Measurements from ENCODE around the gene ZNRF2.

Gene ZNRF2

DNA sequence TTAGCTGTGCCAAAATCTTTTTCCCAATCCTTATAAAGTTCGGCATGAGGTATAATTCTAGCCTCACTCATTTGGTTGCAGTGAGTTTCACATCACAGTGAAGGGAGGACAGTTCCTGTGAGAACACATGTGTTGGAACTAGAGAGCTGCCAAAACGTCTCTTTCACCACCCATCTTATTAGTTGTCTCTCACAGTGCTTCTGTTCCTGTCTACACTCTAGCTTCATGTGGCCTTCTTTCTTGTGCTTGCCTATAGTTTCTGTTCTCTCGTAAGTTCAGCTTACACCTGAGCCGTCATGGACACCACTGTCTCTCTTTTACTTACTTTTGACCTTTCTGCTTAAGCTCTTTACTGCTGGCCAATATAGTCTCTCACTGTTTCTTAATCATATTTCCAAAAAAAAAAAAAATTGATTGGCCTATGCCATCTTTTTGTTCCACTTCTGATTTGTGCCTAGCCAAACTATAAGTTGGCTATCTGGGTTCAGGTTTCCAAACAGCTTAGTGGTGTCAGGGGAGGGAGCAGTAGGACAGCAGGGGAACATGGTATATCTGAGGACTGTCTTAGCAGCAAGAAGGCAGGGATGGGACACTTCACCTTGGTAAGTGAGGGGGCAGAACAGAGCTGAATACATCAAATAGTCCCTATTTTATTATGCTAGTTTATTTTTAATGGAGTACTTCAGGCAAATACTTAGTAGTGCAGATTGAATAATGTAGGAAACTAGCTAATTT lies 38.0 kb downstream of the ZNRF2 start:
- DNase-seq (ENCODE audit: low spot score), result peak; percentile 37

DNA sequence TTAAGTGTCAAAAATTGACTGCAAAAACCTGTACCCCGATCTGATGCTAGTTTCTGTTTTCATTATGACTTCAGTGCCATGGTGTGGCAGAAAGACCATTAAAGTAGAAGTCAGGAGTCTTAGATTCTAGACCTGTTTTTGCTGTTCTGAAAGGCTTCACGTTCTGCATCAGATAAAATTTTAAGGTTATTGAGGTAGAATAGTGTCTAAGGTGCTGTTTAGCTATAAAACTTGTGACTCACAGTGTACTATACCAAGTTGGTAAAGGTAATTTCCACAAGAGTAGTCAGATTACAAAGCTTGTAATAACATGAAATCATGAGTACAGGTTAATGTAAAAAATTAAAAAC lies 38.6 kb downstream of the ZNRF2 start:
- DNase-seq (ENCODE audit: low spot score), result peak; percentile 60

DNA sequence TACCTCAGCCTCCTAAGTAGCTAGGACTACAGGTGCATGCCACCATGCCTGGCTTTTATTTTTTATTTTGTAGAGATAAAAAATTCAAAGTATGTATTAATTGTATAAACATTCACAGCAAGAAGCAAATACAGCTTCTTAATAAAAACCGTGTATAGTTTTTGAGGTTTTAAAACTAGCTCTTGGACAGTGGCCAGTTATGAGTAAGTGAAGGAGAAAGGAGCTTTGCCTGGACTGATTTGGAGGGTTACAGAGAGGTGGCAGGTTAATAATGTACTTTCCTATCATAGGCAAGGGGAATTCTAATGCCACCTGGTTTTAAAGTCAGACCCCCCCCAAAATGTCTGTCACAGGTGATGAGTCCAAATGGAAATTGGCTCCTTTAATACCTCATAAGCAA lies 43.4 kb downstream of the ZNRF2 start:
- DNase-seq (ENCODE audit: low spot score), result no peak

DNA sequence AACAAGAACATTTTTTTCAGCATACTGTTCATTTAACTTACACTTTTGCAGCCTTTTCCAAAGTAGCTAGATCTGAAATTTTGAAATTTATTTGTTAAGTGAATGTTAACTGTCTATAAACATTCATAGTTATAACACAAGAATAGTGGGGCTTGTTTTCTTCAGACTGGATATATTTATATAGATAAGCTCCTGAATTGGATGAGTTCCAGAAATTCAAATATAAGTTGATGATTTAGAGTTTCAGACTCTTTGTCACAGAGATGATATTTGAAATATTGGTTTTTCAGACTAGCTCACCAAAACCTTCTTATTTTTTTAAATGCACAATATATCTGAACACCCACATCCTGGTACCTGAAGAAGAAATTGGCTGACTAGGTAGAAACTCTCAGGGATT lies 44.0 kb downstream of the ZNRF2 start:
- DNase-seq (ENCODE audit: low spot score), result no peak

DNA sequence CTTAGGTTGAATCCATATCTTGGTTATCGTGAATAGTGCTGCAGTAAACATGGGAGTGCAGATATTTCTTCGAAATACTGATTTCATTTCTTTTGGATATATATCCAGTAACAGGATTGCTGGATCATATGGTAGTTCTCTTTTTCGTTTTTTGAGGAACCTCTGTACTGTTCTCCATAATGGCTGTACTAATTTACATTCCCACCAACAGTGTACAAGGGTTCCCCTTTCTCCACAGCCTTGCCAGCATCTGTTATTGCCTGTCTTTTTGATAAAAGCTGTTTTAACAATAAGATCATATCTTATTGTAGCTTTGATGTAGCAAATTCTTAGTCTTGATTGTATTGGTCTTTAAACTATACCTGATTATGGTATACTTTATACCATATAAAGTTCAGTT lies 45.3 kb downstream of the ZNRF2 start:
- DNase-seq (ENCODE audit: low spot score), result no peak

DNA sequence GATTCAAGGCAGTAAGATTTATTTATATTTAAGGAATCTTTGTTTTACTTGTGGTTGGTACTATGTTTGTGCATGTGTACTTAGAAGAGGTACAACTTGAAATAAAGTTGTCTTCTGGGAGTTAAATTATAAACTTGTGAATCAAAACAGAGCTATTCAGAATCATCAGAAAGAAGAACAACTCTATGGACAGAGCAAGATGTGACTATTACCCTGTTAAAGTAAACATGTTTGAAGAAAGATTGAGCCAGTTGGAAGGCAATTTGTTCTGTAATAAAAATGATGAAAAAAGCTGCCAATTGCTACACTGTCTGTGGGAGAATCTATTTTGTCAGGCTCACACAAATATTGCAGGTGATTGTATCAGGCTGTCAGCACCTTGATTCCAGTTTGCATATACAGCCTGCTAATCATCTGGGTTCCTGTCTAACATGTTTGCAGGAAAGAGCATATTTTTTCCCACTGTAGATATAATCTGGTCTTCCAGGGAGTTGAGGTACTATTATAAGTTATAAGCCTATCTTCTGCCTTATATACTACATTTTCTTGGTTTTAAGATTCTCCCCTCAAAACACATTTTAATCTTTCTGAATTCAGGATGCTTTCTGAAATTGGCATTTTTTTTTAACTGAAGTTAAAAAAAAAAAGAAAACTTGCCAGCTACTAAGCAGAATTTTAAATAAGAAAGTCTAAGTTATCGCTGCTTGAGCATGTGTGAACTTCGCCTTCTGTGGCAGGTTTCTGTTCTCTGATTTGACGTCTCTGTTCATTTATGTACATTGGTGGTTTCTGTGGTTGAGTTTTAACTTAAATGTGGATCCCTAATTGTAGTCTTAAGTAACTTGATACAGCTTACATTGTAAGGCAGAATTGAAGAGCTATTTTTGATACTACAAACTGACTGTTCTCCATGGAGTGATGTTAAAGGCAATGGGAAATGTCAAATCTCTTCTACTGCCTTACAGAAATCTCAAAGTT lies 46.0 kb downstream of the ZNRF2 start:
- peak; percentile 52 for DNase-seq (ENCODE audit: low spot score)

- no peak for DNase-seq (ENCODE audit: low spot score)
These were observed 46.9 kb downstream of the ZNRF2 start for GRCh38 chr7:30331338-30331737.

DNA sequence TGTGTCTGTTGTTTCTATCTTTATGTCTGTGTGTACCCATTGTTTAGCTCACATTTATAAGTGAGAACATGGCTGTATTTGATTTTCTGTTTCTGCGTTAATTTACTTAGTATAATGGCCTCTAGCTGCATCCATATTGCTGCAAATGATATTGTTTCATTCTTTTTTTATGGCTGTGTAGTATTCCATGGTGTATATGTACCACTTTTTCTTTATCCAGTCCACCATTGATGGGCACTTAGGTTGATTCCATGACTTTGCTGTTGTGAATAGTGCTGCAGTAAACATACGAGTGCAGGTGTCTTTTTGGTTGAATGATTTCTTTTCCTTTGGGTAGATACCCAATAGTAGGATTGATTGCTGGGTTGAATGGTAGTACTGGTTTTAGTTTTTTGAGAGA lies 48.2 kb downstream of the ZNRF2 start:
- DNase-seq (ENCODE audit: low spot score), result no peak

GRCh38 chr7:30335763-30336487 lies 51.5 kb downstream of the ZNRF2 start:
- no peak for DNase-seq (ENCODE audit: low spot score)

- DNase-seq (ENCODE audit: low spot score), result no peak
These were observed 60.1 kb downstream of the ZNRF2 start for GRCh38 chr7:30344513-30344912.

DNA sequence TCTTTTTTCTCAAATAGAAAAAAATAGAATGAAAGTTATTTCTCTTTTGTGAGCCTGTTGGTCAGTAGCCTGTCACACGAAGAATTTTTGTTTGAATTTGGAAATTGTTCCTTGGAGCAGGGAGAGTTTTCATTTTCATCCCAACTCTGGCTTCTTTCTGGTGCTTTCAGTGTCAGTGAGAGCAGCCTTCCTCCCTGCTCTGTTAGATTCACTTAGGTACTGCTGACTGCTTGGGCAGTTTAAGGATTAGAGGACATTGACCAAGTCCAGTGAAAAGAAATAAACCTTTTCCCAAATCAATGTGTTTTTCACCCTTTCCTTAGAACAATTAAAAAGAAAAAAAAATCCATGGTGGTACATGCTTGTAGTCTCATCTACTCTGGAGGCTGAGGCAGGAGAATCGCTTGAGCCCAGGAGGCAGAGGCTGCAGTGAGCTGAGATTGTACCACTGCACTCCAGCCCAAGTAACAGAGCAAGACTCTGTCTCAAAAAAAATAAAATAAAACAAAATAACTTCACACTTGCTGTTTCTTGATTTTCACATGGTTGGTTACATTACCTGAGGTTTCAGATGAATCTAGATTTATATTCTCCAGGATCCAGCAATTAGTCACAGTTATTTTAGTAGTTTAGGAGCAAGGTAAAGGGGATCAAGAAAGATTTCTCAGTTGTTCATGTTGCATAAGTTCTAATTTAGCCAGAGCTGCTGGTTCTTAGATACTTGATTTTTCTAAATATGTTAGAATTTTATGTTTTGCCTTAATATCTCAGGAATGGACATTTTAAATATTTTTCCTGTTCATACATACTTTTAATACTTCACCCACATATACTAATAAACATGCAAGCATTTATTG lies 63.1 kb downstream of the ZNRF2 start:
- no peak for DNase-seq (ENCODE audit: low spot score)

DNA sequence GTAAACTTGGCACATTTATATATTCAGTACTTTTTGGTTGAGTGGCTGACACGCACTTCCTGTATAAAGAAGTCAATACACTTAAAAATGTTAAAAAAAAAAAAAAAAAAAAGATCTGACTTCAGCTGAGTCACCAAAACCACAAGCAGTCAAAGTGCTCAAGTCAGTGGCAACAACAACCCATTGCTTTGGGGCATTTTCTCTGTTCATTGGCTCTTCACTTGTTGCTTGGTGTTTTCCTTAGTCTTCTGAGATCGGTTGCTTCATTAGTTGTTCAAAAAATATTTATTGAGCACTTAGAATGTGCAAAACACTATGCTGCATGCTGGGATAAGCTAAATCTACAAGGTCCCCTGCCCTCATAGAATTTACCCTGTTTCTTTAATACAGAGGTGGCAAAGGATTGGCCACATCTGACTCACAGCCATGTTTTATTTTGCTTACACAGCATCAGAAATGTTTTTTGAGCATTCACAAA lies 63.7 kb downstream of the ZNRF2 start:
- peak; percentile 85 for DNase-seq (ENCODE audit: low spot score)

- DNase-seq (ENCODE audit: low spot score), result no peak
These were observed 64.8 kb downstream of the ZNRF2 start for GRCh38 chr7:30349170-30349569.

DNA sequence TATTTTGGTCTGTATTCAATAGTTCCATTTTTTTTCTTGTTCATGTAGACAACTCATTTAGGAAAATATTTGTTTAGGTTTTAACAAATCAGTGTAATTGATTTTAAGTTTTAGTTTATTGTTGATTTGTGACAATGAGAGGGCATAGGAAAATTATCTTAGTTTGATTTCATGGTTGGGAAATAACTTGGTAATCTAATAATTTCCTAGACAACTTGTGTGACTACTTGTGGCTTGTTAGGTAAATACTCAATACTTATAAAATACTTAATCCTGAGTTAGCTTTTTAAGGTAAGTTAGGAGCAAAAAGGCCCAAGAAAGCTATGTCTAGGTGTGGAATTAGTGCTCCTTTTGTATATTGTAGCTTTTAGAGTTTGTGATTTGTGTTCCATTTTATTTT lies 65.4 kb downstream of the ZNRF2 start:
- no peak for DNase-seq (ENCODE audit: low spot score)

GRCh38 chr7:30351286-30351685 lies 66.9 kb downstream of the ZNRF2 start:
- DNase-seq (ENCODE audit: low spot score), result no peak

DNA sequence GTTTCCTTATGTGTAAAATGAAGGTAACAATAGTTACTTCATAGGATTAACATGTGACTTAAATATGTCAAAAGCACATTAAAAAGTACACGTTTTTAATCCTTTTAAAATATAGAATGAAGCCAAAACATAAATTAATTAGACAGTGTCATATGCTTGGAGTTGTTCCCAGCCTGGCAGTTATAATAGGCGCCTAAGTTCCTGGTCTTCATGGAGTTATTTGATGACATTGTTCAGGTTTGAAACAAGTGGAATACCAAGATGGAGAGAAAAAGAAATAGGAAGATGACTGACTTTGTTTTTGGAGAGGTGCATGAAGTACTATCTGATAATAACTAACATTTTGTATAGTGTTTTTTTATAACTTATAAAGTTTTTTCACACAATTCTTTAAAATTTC lies 67.3 kb downstream of the ZNRF2 start:
- DNase-seq (ENCODE audit: low spot score), result no peak

- DNase-seq (ENCODE audit: low spot score), result peak; percentile 43
These were observed 67.8 kb downstream of the ZNRF2 start for GRCh38 chr7:30352169-30352568.

DNA sequence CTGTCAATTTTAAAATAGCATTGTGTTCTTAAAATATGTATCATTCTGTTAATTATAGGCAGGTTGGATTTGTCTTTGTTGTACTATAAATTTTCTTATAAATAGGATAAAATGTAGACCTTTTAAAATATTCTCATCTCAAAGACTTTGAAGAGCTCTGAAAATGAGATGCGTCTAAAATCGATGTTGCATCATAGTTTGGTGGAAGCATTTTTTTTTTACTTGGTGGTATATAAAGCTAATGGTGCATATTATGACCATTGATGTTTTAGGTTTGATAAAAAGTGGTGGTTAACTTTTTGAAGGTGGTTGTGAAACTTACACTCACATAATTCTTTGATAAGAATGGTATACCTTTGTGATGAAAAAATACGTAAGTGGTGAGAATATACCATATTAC lies 69.1 kb downstream of the ZNRF2 start:
- no peak for DNase-seq (ENCODE audit: low spot score)

- no peak for DNase-seq (ENCODE audit: low spot score)
These were observed 69.7 kb downstream of the ZNRF2 start for GRCh38 chr7:30353932-30354607.

GRCh38 chr7:30354791-30355190 lies 70.4 kb downstream of the ZNRF2 start:
- no peak for DNase-seq (ENCODE audit: low spot score)

GRCh38 chr7:30359957-30360356 lies 75.6 kb downstream of the ZNRF2 start:
- DNase-seq (ENCODE audit: low spot score), result no peak

All from CD4-positive, alpha-beta T cell treated with Interleukin-15 for 4 hours (primary cell).